Mesothelial cell of epicardium (in vitro differentiated cells): Measurements from ENCODE around the gene GLB1L3. TPM values are rescaled to one million over a fixed set of nuclear protein-coding genes. Genes with fewer than 3 reads are reported as not detected.

Experiments used
- DNase-seq, 2 experiments: peaks; one replicate each; pipeline ENCODE4 v3.0.0; 2021; ENCODE audit warnings: low spot score in 2 of 2; ENCODE audit not compliant: unreplicated experiment in 2 of 2
- H3K27ac Mint-ChIP-seq: 2 replicates; pipeline ENCODE4 v1.8.0; 2021; ENCODE audit warnings: mixed read lengths
- H3K27me3 Mint-ChIP-seq: 2 replicates; pipeline ENCODE4 v1.8.0; 2021; ENCODE audit warnings: low read depth, mixed read lengths
- H3K36me3 Mint-ChIP-seq: 2 replicates; pipeline ENCODE4 v1.8.0; 2021; ENCODE audit warnings: mixed read lengths
- H3K4me1 Mint-ChIP-seq: 2 replicates; pipeline ENCODE4 v1.8.0; 2021; ENCODE audit warnings: mixed read lengths
- H3K4me3 Mint-ChIP-seq: 2 replicates; pipeline ENCODE4 v1.8.0; 2021; ENCODE audit warnings: mild to moderate bottlenecking, moderate library complexity, mixed read lengths
- H3K9me3 Mint-ChIP-seq: 2 replicates; pipeline ENCODE4 v1.8.0; 2021; ENCODE audit warnings: mixed read lengths
- CTCF ChIP-seq: fragments of 200-600 bp; sonication (generic); IDR thresholded peaks from one replicate; pipeline ENCODE4 v1.5.0; 2021; ENCODE audit warnings: antibody characterized with exemption; ENCODE audit not compliant: unreplicated experiment
- total RNA-seq: library from RNA; stranded (reverse); gene quantifications from 3 replicates; pipeline ENCODE4 v1.2.1, GENCODE V29; 2021

The GLB1L3 gene
- total RNA-seq, 1 donor from 2014 or later, result not detected

- Mint-ChIP-seq H3K9me3 (no peaks in the 10 kb centered on the region), H3K36me3 (peaks cover 3% of the 10 kb centered on the region), H3K27ac (no peak overlapping the region), H3K4me3 (no peak overlapping the region), H3K27me3 (no peaks in the 10 kb centered on the region), H3K4me1 (peaks cover 24% of the 10 kb centered on the region)
- no peak for DNase-seq
- TF ChIP-seq CTCF, result no peak
Measured at GRCh38 chr11:134231958-134232659, 44.1 kb upstream of the GLB1L3 start.

GRCh38 chr11:134233729-134234179, 42.4 kb upstream of the GLB1L3 start:
- DNase-seq, result no peak
- Mint-ChIP-seq H3K9me3 (no peaks in the 10 kb centered on the region), H3K27ac (no peak overlapping the region), H3K4me3 (no peak overlapping the region), H3K27me3 (no peaks in the 10 kb centered on the region), H3K4me1 (peaks cover 22% of the 10 kb centered on the region), H3K36me3 (peaks cover 14% of the 10 kb centered on the region)
- no peak for TF ChIP-seq CTCF

- DNase-seq, result no peak
- TF ChIP-seq CTCF, result no peak
- Mint-ChIP-seq H3K27ac (no peak overlapping the region), H3K9me3 (no peaks in the 10 kb centered on the region), H3K36me3 (peaks cover 23% of the 10 kb centered on the region), H3K4me1 (peaks cover 10% of the 10 kb centered on the region), H3K4me3 (no peak overlapping the region), H3K27me3 (no peaks in the 10 kb centered on the region)
Measured at GRCh38 chr11:134235399-134235798, 40.8 kb upstream of the GLB1L3 start.

GRCh38 chr11:134236834-134237556, 39.2 kb upstream of the GLB1L3 start:
- TF ChIP-seq CTCF, result no peak
- no peak overlapping the region for H3K4me3 Mint-ChIP-seq
- H3K36me3 Mint-ChIP-seq, result peaks cover 24% of the 10 kb centered on the region
- H3K4me1 Mint-ChIP-seq, result no peaks in the 10 kb centered on the region
- DNase-seq, result no peak
- H3K27me3 Mint-ChIP-seq, result no peaks in the 10 kb centered on the region
- no peak overlapping the region for H3K27ac Mint-ChIP-seq
- no peaks in the 10 kb centered on the region for H3K9me3 Mint-ChIP-seq

- H3K27me3 Mint-ChIP-seq, result no peaks in the 10 kb centered on the region
- H3K9me3 Mint-ChIP-seq, result no peaks in the 10 kb centered on the region
- no peaks in the 10 kb centered on the region for H3K4me1 Mint-ChIP-seq
- peaks cover 25% of the 10 kb centered on the region for H3K36me3 Mint-ChIP-seq
- TF ChIP-seq CTCF, result no peak
- H3K27ac Mint-ChIP-seq, result no peak overlapping the region
- no peak for DNase-seq
- no peak overlapping the region for H3K4me3 Mint-ChIP-seq
Measured at GRCh38 chr11:134237557-134237922, 38.6 kb upstream of the GLB1L3 start.
